Bone marrow (tissue), 2 donors: ENCODE data around the gene PTPRN2.

Experiments
- DNase-seq, 2 donors: peaks; one replicate each; lab custom pipeline; 2025; lab: John Stamatoyannopoulos, UW

The PTPRN2 gene

GRCh38 chr7:158252837-158253669, 334.6 kb downstream of the PTPRN2 start:
- no peak for DNase-seq

GRCh38 chr7:158252081-158252836, 335.4 kb downstream of the PTPRN2 start:
- DNase-seq = no peak

- DNase-seq = no peak
Observed at GRCh38 chr7:158251061-158251965, 336.3 kb downstream of the PTPRN2 start.

GRCh38 chr7:158249692-158250091, 337.9 kb downstream of the PTPRN2 start:
- no peak for DNase-seq

- no peak for DNase-seq
Observed at GRCh38 chr7:158248816-158249215, 338.8 kb downstream of the PTPRN2 start.

- no peak for DNase-seq
Observed at GRCh38 chr7:158247758-158248487, 339.7 kb downstream of the PTPRN2 start.

GRCh38 chr7:158246960-158247673, 340.5 kb downstream of the PTPRN2 start:
- no peak for DNase-seq

GRCh38 chr7:158246272-158246959, 341.2 kb downstream of the PTPRN2 start:
- no peak for DNase-seq

- no peak for DNase-seq
Observed at GRCh38 chr7:158245724-158246041, 341.9 kb downstream of the PTPRN2 start.

- no peak for DNase-seq
Observed at GRCh38 chr7:158244873-158245723, 342.5 kb downstream of the PTPRN2 start.

- no peak for DNase-seq
Observed at GRCh38 chr7:158244430-158244829, 343.2 kb downstream of the PTPRN2 start.

- DNase-seq = no peak
Observed at GRCh38 chr7:158241919-158242318, 345.7 kb downstream of the PTPRN2 start.

- no peak for DNase-seq
Observed at GRCh38 chr7:158240801-158241200, 346.8 kb downstream of the PTPRN2 start.

- DNase-seq = no peak
Observed at GRCh38 chr7:158239290-158239981, 348.2 kb downstream of the PTPRN2 start.

- no peak for DNase-seq
Observed at GRCh38 chr7:158238616-158239289, 348.9 kb downstream of the PTPRN2 start.

- DNase-seq = no peak
Observed at GRCh38 chr7:158237672-158238335, 349.8 kb downstream of the PTPRN2 start.

- DNase-seq = no peak
Observed at GRCh38 chr7:158236400-158236799, 351.2 kb downstream of the PTPRN2 start.

- no peak for DNase-seq
Observed at GRCh38 chr7:158235862-158236261, 351.8 kb downstream of the PTPRN2 start.
